K562 (cell line): ENCODE results near the gene RBPJL. TPM values are rescaled to one million over a fixed set of nuclear protein-coding genes. Genes with fewer than 3 reads are reported as not detected.

Source experiments
- ATAC-seq: fragments of 200-7000 bp; cut with Tn5 transposase; 3 replicates; pipeline ENCODE4 v1.9.1; 2020; ENCODE audit warnings: moderate library complexity
- BruUV-seq: library from RNA; stranded (reverse); fragments of 400-500 nt; replicated peaks from 2 replicates; lab custom pipeline; 2021; lab: Mats Ljungman, UMichigan
- CTCF ChIA-PET: fragments of 300-600 bp; formaldehyde crosslinking; extraction: SDS; loops from one replicate; lab custom pipeline; 2021; ENCODE audit warnings: low intra/inter-chr PET ratio; lab: Yijun Ruan, JAX
- POLR2A ChIA-PET: fragments of 300-600, 350-650 bp; sonication (Branson Sonifier 250); formaldehyde crosslinking; extraction: SDS; loops from one replicate; lab custom pipeline; 2021; ENCODE audit warnings: antibody characterized with exemption, inconsistent platforms; lab: Yijun Ruan, JAX
- DNase-seq, 4 experiments: peaks; one replicate each; pipeline versions ENCODE4 v3.0.0 to v3.0.0-alpha.2; 2011 to 2018; ENCODE audit warnings: low spot score in 3 of 4, mixed read lengths in 3 of 4; ENCODE audit errors: extremely low read depth in 1 of 4
- FAIRE-seq: peaks from 2 replicates; lab custom pipeline; 2011; peaks lifted over from hg19 to GRCh38; lab: Jason Lieb, UNC
- H2AFZ ChIP-seq: 2 replicates; pipeline ENCODE4 v1.6.0; 2011; ENCODE audit warnings: low read depth, low read length, control low read depth, inconsistent platforms
- H3K27ac ChIP-seq: fragments of 200-600 bp; 3 replicates; pipeline ENCODE4 v1.8.0; 2011; ENCODE audit warnings: low read depth, mild to moderate bottlenecking, control low read depth, inconsistent platforms, low read length, moderate library complexity, mixed read lengths; ENCODE audit errors: extremely low read depth
- H3K27me3 ChIP-seq, 2 experiments: fragments of 300-600 bp in 1 of 2; 2 replicates in 1 of 2; 3 replicates in 1 of 2; pipeline versions ENCODE4 v1.6.0 to v1.8.0; 2011; ENCODE audit warnings: inconsistent platforms in 2 of 2, low read length in 2 of 2, mild to moderate bottlenecking in 1 of 2, mixed read lengths in 1 of 2, moderate library complexity in 1 of 2; ENCODE audit not compliant: control insufficient read depth in 2 of 2, insufficient read depth in 2 of 2
- H3K36me3 ChIP-seq: fragments of 300-600 bp; 3 replicates; pipeline ENCODE4 v1.8.0; 2011; ENCODE audit warnings: mild to moderate bottlenecking, low read length, inconsistent platforms; ENCODE audit not compliant: control insufficient read depth, insufficient read depth
- H3K4me1 ChIP-seq, 2 experiments: fragments of 200-600 bp in 1 of 2; replicated peaks in 1 of 2; 2 replicates in 1 of 2; 3 replicates in 1 of 2; pipeline versions ENCODE4 v1.5.1 to v1.8.0; 2011; ENCODE audit warnings: inconsistent platforms in 2 of 2, low read length in 2 of 2, mild to moderate bottlenecking in 1 of 2, mixed read lengths in 1 of 2, moderate library complexity in 1 of 2; ENCODE audit not compliant: control insufficient read depth in 2 of 2, insufficient read depth in 2 of 2
- H3K4me2 ChIP-seq: 2 replicates; pipeline ENCODE4 v1.6.1; 2011; ENCODE audit warnings: low read length, control low read depth, inconsistent platforms, mixed read lengths; ENCODE audit not compliant: insufficient read depth
- H3K4me3 ChIP-seq: fragments of 200-600 bp; sonication (generic), shearing (Covaris generic); 2 replicates; pipeline ENCODE4 v1.5.1; 2016; ENCODE audit warnings: control low read depth, inconsistent platforms
- H3K79me2 ChIP-seq: fragments of 200-600 bp; 3 replicates; pipeline ENCODE4 v1.8.0; 2011; ENCODE audit warnings: low read length, inconsistent platforms; ENCODE audit not compliant: control insufficient read depth, insufficient read depth
- H3K9ac ChIP-seq, 2 experiments: 2 replicates each; pipeline versions ENCODE4 v1.6.0 to v1.6.1; 2011; ENCODE audit warnings: low read depth in 2 of 2, low read length in 2 of 2, control low read depth in 1 of 2, inconsistent platforms in 1 of 2, mild to moderate bottlenecking in 1 of 2, mixed read lengths in 1 of 2; ENCODE audit not compliant: insufficient read depth in 1 of 2
- H3K9me1 ChIP-seq: one replicate; pipeline ENCODE4 v1.6.0; 2011; ENCODE audit warnings: inconsistent platforms, mild to moderate bottlenecking, low read length, moderate library complexity; ENCODE audit not compliant: control insufficient read depth, insufficient read depth
- H3K9me3 ChIP-seq: replicated peaks from 2 replicates; pipeline ENCODE4 v1.5.1; 2011; ENCODE audit warnings: low read depth, low read length, inconsistent platforms; ENCODE audit not compliant: control insufficient read depth, insufficient read depth
- H4K20me1 ChIP-seq: replicated peaks from 2 replicates; pipeline ENCODE4 v1.6.1; 2011; ENCODE audit warnings: low read length, inconsistent platforms, mixed read lengths; ENCODE audit not compliant: control insufficient read depth, insufficient read depth
- EGR1 ChIP-seq: fragments of 450-650 bp; conservative IDR thresholded peaks from 2 replicates; pipeline ENCODE4 v1.6.1; 2017; ENCODE audit warnings: mild to moderate bottlenecking
- GATAD2A ChIP-seq: fragments of 450-650 bp; IDR thresholded peaks from 2 replicates; pipeline ENCODE4 v1.6.1; 2017
- MCM3 ChIP-seq: fragments of 450-650 bp; IDR thresholded peaks from 2 replicates; pipeline ENCODE4 v1.6.1; 2016
- MCM5 ChIP-seq: fragments of 450-650 bp; IDR thresholded peaks from 2 replicates; pipeline ENCODE4 v1.6.1; 2016; ENCODE audit warnings: low read depth
- SAP30 ChIP-seq: fragments of 200-600 bp; sonication (generic); IDR thresholded peaks from 2 replicates; pipeline ENCODE4 v1.6.1; 2012; ENCODE audit warnings: borderline replicate concordance, low read depth, mild to moderate bottlenecking, moderate library complexity, low read length, control low read depth, inconsistent platforms; ENCODE audit not compliant: insufficient read depth, poor library complexity, severe bottlenecking
- SETDB1 ChIP-seq: IDR thresholded peaks from one replicate; pipeline ENCODE4 v1.6.1; 2012; ENCODE audit warnings: low read length, control low read depth, inconsistent platforms
- ZNF280A ChIP-seq: fragments of 450-650 bp; IDR thresholded peaks from 2 replicates; pipeline ENCODE4 v1.6.1; 2018; ENCODE audit warnings: mild to moderate bottlenecking, low read depth; ENCODE audit not compliant: partially characterized antibody
- ZNF408 ChIP-seq: fragments of 250-450 bp; sonication (Bioruptor Pico); IDR thresholded peaks from 2 replicates; pipeline ENCODE4 v1.4.0; 2020; ENCODE audit warnings: low read depth, mild to moderate bottlenecking, moderate library complexity
- ZNF696 ChIP-seq: fragments of 250-450 bp; sonication (Bioruptor Pico); conservative IDR thresholded peaks from 2 replicates; pipeline ENCODE4 v1.4.0; 2020; ENCODE audit warnings: mild to moderate bottlenecking, moderate library complexity
- whole genome bisulfite sequencing: fragments of 100-300 bp; shearing (Covaris generic); methylation state at CpG from one replicate; pipeline ENCODE4 v1.1.6; 2016; ENCODE audit warnings: low coverage, mixed read lengths; ENCODE audit not compliant: insufficient coverage; ENCODE audit errors: missing lambda C conversion rate; 5-methylcytosine and 5-hydroxymethylcytosine counted together
- in situ Hi-C: fragments of 300-500 bp; cut with MboI; formaldehyde crosslinking; loops from 4 replicates; pipeline ENCODE4 v1.15.0; 2018; ENCODE audit warnings: inconsistent platforms, mixed read lengths
- intact Hi-C: fragments of 100-400 bp; cut with micrococcal nuclease; formaldehyde crosslinking; loops from 2 replicates; pipeline ENCODE4 v1.14.2; 2022
- polyA plus RNA-seq, 8 experiments: library from polyadenylated mRNA; depleted of rRNA in 4 of 8; stranded (reverse) in 5 of 8; unstranded in 3 of 8; fragments of >200 nt; fragmentation: Nextera tagmentation in 2 of 8; fragmentation: Illumina TruSeq in 1 of 8; extraction: Ambion mirVana in 2 of 8; extraction: Trizol in 1 of 8; gene quantifications; 2 replicates each; pipeline versions ENCODE4 v1.2.1 to v1.2.3, GENCODE V29; 2011 to 2014; ENCODE audit warnings: inconsistent platforms in 1 of 8, missing spikeins in 1 of 8
- total RNA-seq, 7 experiments: library from RNA; depleted of rRNA in 6 of 7; stranded (reverse); fragments of >200 nt in 6 of 7; fragmentation: Illumina TruSeq in 2 of 7; extraction: Trizol in 2 of 7; gene quantifications; 2 replicates each; pipeline versions ENCODE4 v1.2.1 to v1.2.3, GENCODE V29; 2011 to 2021; ENCODE audit warnings: low replicate concordance in 1 of 7

RBPJL gene
- total and polyA plus RNA-seq, 9 of the 15 experiments (the other 6 are each of a cell fraction or from before 2014, with no cell fraction given) = not detected

GRCh38 chr20:45258664-45259063, 48.0 kb upstream of the RBPJL start:
- H3K27ac ChIP-seq = no peak overlapping the region
- H3K36me3 ChIP-seq = no peaks in the 10 kb centered on the region
- no peak overlapping the region for H2AFZ ChIP-seq
- 0% methylated on average over 2 of the region's 2 CpGs for WGBS
- TF ChIP-seq SAP30 (no peak), SETDB1 (no peak), MCM5 (no peak), GATAD2A (no peak), MCM3 (no peak), ZNF696 (CRISPR knock-in tag) (no peak), ZNF280A (no peak), EGR1 (no peak), ZNF408 (CRISPR knock-in tag) (no peak)
- H3K9me3 ChIP-seq = no peaks in the 10 kb centered on the region
- ChIA-PET CTCF (no interaction called here), POLR2A (no interaction called here)
- in situ Hi-C loops = no loop called here
- no peak overlapping the region for H3K9ac ChIP-seq
- FAIRE-seq (no peak), DNase-seq (no peak), ATAC-seq (no peak)
- intact Hi-C loops = no loop called here
- H3K4me3 ChIP-seq = no peak overlapping the region
- H3K79me2 ChIP-seq = no peaks in the 10 kb centered on the region
- H3K4me1 ChIP-seq = no peaks in the 10 kb centered on the region
- H3K27me3 ChIP-seq = peaks cover 0 to 5% of the 10 kb centered on the region in 2 experiments; a peak in 2 of 5 replicates
- no peaks in the 10 kb centered on the region for H3K9me1 ChIP-seq
- no peak overlapping the region for H3K4me2 ChIP-seq
- no peaks in the 10 kb centered on the region; the same call in 1 of the 2 replicates for H4K20me1 ChIP-seq
- BruUV-seq = no TSS peak
